Measurements from ENCODE around the gene CAMK1G.

GRCh38 chr1:209609791-209610630 is 26.5 kb downstream of the CAMK1G start:
- TF ChIP-seq CTCF (IDR thresholded peaks at IDR 0.05) (no peak), POLR2A (IDR thresholded peaks at IDR 0.05) (no peak)

Measured in testis (tissue), 2 donors.